A549 (cell line): ENCODE results near the gene IPO9. TPM values are rescaled to one million over a fixed set of nuclear protein-coding genes. Genes with fewer than 3 reads are reported as not detected.

Experiments
- ATAC-seq, 2 experiments: fragments of 200-7000 bp in 1 of 2; fragments of >200 bp in 1 of 2; cut with Nextera tagmentation in 1 of 2; cut with Tn5 transposase in 1 of 2; 3 replicates each; pipeline versions ENCODE4 v1.8.0 to v1.9.1; 2018 to 2020; ENCODE audit warnings: mild to moderate bottlenecking in 1 of 2, moderate library complexity in 1 of 2
- CTCF ChIA-PET: fragments of 300-600 bp; sonication (Branson Sonifier 250); formaldehyde crosslinking; extraction: SDS; loops from one replicate; lab custom pipeline; 2021; ENCODE audit warnings: antibody characterized with exemption, inconsistent platforms; lab: Yijun Ruan, JAX
- POLR2A ChIA-PET: fragments of 350-600 bp; formaldehyde crosslinking; extraction: SDS; loops from one replicate; lab custom pipeline; 2021; ENCODE audit warnings: antibody characterized with exemption, inconsistent platforms; lab: Yijun Ruan, JAX
- DNase-seq, 2 experiments: peaks; one replicate each; pipeline versions ENCODE4 v3.0.0 to v3.0.0-alpha.2; 2011 to 2016; ENCODE audit warnings: low read depth in 1 of 2, low spot score in 1 of 2
- FAIRE-seq: peaks from 2 replicates; lab custom pipeline; 2011; peaks lifted over from hg19 to GRCh38; lab: Jason Lieb, UNC
- H3K27ac ChIP-seq, 2 experiments: fragments of >200 bp; sonication (Bioruptor Twin); formaldehyde crosslinking; 3 replicates each; pipeline ENCODE4 v1.5.1; 2016 to 2017
- H3K4me1 ChIP-seq: fragments of >200 bp; sonication (Bioruptor Twin); formaldehyde crosslinking; 3 replicates; pipeline ENCODE4 v1.6.1; 2016
- H3K4me2 ChIP-seq: fragments of >200 bp; sonication (Bioruptor Twin); formaldehyde crosslinking; 3 replicates; pipeline ENCODE4 v1.6.1; 2016
- H3K4me3 ChIP-seq: fragments of >200 bp; sonication (Bioruptor Twin); formaldehyde crosslinking; 3 replicates; pipeline ENCODE4 v1.5.1; 2016
- H3K9me3 ChIP-seq: fragments of >200 bp; sonication (Bioruptor Twin); formaldehyde crosslinking; 3 replicates; pipeline ENCODE4 v1.6.1; 2016
- BCL3 ChIP-seq: fragments of >200 bp; sonication (Bioruptor Twin); formaldehyde crosslinking; IDR thresholded peaks from 3 replicates; pipeline ENCODE4 v1.6.1; 2016
- BHLHE40 ChIP-seq: IDR thresholded peaks from 2 replicates; pipeline ENCODE4 v1.6.1; 2012; ENCODE audit warnings: low read depth, low read length, inconsistent platforms
- CHD4 ChIP-seq: fragments of 200-600 bp; sonication (generic); IDR thresholded peaks from 2 replicates; pipeline ENCODE4 v1.6.1; 2016; ENCODE audit warnings: antibody characterized with exemption, mild to moderate bottlenecking, borderline replicate concordance
- E2F6 ChIP-seq: IDR thresholded peaks from 2 replicates; pipeline ENCODE4 v1.6.1; 2012; ENCODE audit warnings: low read depth, borderline replicate concordance
- EP300 ChIP-seq, 2 experiments: fragments of >200 bp; sonication (Bioruptor Twin); formaldehyde crosslinking; IDR thresholded peaks; 2 replicates in 1 of 2; 3 replicates in 1 of 2; pipeline ENCODE4 v1.6.1; 2016 to 2017
- FOSL2 ChIP-seq, 2 experiments: fragments of 450-650 bp in 1 of 2; fragments of >200 bp in 1 of 2; sonication (Bioruptor Twin) in 1 of 2; formaldehyde crosslinking; IDR thresholded peaks; 2 replicates each; pipeline versions ENCODE4 v1.5.0 to v1.6.1; 2016 to 2020; ENCODE audit warnings: mild to moderate bottlenecking in 1 of 2, moderate library complexity in 1 of 2
- GATA3 ChIP-seq: IDR thresholded peaks from 2 replicates; pipeline ENCODE4 v1.6.1; 2012; ENCODE audit warnings: borderline replicate concordance
- HMGXB4 ChIP-seq: fragments of 250-450 bp; sonication (Bioruptor Pico); IDR thresholded peaks from 2 replicates; pipeline ENCODE4 v1.5.0; 2021; ENCODE audit warnings: mild to moderate bottlenecking, moderate library complexity, borderline replicate concordance
- HOXA7 ChIP-seq: fragments of 250-450 bp; sonication (Bioruptor Pico); IDR thresholded peaks from 2 replicates; pipeline ENCODE4 v1.5.0; 2020; ENCODE audit warnings: mild to moderate bottlenecking, moderate library complexity
- HOXB5 ChIP-seq: fragments of 250-450 bp; sonication (Bioruptor Pico); IDR thresholded peaks from 2 replicates; pipeline ENCODE4 v1.5.0; 2020; ENCODE audit warnings: mild to moderate bottlenecking, moderate library complexity
- KDM1A ChIP-seq: fragments of 200-600 bp; sonication (generic); IDR thresholded peaks from 2 replicates; pipeline ENCODE4 v1.6.1; 2016; ENCODE audit warnings: low read depth, mild to moderate bottlenecking
- KDM5A ChIP-seq: fragments of 200-600 bp; sonication (generic); IDR thresholded peaks from 2 replicates; pipeline ENCODE4 v1.6.1; 2016; ENCODE audit warnings: antibody characterized with exemption, mild to moderate bottlenecking
- MAFK ChIP-seq: fragments of 450-650 bp; IDR thresholded peaks from 2 replicates; pipeline ENCODE4 v1.6.1; 2014; ENCODE audit not compliant: partially characterized antibody
- NFE2L2 ChIP-seq: fragments of 150-350 bp; conservative IDR thresholded peaks from 2 replicates; pipeline ENCODE4 v1.6.1; 2014; ENCODE audit warnings: low read length
- NR3C1 ChIP-seq: fragments of >200 bp; sonication (Bioruptor Twin); formaldehyde crosslinking; IDR thresholded peaks from 3 replicates; pipeline ENCODE4 v1.6.1; 2017
- PBX3 ChIP-seq: IDR thresholded peaks from 2 replicates; pipeline ENCODE4 v1.6.1; 2012
- POLR2AphosphoS2 ChIP-seq: conservative IDR thresholded peaks from 2 replicates; pipeline ENCODE4 v1.6.1; 2012; ENCODE audit warnings: low read length, improper control_type of control experiment, inconsistent platforms
- RARB ChIP-seq: fragments of 250-450 bp; sonication (Bioruptor Pico); IDR thresholded peaks from 2 replicates; pipeline ENCODE4 v1.8.0; 2021; ENCODE audit warnings: mild to moderate bottlenecking, moderate library complexity
- TFCP2L1 ChIP-seq: fragments of 250-450 bp; sonication (Bioruptor Pico); IDR thresholded peaks from 2 replicates; pipeline ENCODE4 v1.5.0; 2021; ENCODE audit warnings: mild to moderate bottlenecking
- TP53 ChIP-seq: fragments of 250-450 bp; sonication (Bioruptor Pico); IDR thresholded peaks from 2 replicates; pipeline ENCODE4 v1.5.0; 2021; ENCODE audit warnings: mild to moderate bottlenecking, moderate library complexity
- ZC3H11A ChIP-seq: fragments of 450-650 bp; IDR thresholded peaks from 2 replicates; pipeline ENCODE4 v1.6.1; 2014; ENCODE audit warnings: antibody characterized with exemption, mild to moderate bottlenecking
- WGBS: methylation state at CpG from one replicate; pipeline ENCODE4 v1.1.6; 2017; ENCODE audit errors: missing lambda C conversion rate; 5-methylcytosine and 5-hydroxymethylcytosine counted together
- polyA plus RNA-seq, 4 experiments: library from polyadenylated mRNA; depleted of rRNA in 3 of 4; stranded (reverse); fragments of >200 nt; fragmentation: RNase III in 1 of 4; extraction: RNeasy Plus Mini Kit Qiagen cat#74134 plus additional on column Dnase treatment in 1 of 4; gene quantifications; 2 replicates in 3 of 4; 3 replicates in 1 of 4; pipeline ENCODE4 v1.2.3, GENCODE V29; 2011 to 2017

The IPO9 gene
- polyA plus RNA-seq, 2 of the 4 experiments (the other 2 are of a cell fraction): 40.1 to 77.5 TPM

GRCh38 chr1:201828820-201829774, at the start of gene IPO9 (continued):
- no peak for TF ChIP-seq TP53 (CRISPR knock-in tag)
- TF ChIP-seq PBX3: peak; percentile 80
- no peak for TF ChIP-seq NR3C1
- no peak for TF ChIP-seq POLR2AphosphoS2
- no peak for TF ChIP-seq GATA3
- peak; percentile 88; the same call in 2 of the 3 replicates for TF ChIP-seq BCL3
- no peak for TF ChIP-seq CHD4
- TF ChIP-seq HOXB5 (CRISPR knock-in tag): no peak
- 0 out of 2 replicates have a peak, but pooled peaks have one; percentile 28 for TF ChIP-seq KDM1A
- TF ChIP-seq BHLHE40: no peak

- no peak for ATAC-seq
- Histone ChIP-seq H3K4me3 (no peak overlapping the region), H3K9me3 (no peaks in the 10 kb centered on the region), H3K4me2 (no peak overlapping the region), H3K27ac (no peak overlapping the region), H3K4me1 (peaks cover 13% of the 10 kb centered on the region; the same call in 2 of the 3 replicates)
- TF ChIP-seq NR3C1 (no peak), HMGXB4 (CRISPR knock-in tag) (no peak), HOXA7 (CRISPR knock-in tag) (no peak), EP300 (IDR thresholded peaks at IDR 0.05) (no peak), ZC3H11A (no peak), E2F6 (no peak), BHLHE40 (no peak), KDM5A (no peak), POLR2AphosphoS2 (no peak), TFCP2L1 (CRISPR knock-in tag) (no peak), KDM1A (no peak), FOSL2 (IDR thresholded peaks at IDR 0.05) (no peak), FOSL2 (CRISPR knock-in tag; IDR thresholded peaks at IDR 0.05) (no peak), MAFK (no peak), RARB (CRISPR knock-in tag) (no peak), NFE2L2 (no peak), HOXB5 (CRISPR knock-in tag) (no peak)
- DNase-seq: no peak
- CTCF ChIA-PET: interaction anchor here (1.0 to 24.4 kb wide), 5 partner anchors 12 to 220 kb away, joined by 3 to 903 read pairs (median 10); no protein-coding TSS in a partner anchor
- FAIRE-seq: no peak
- POLR2A ChIA-PET: no interaction called here
- 86% methylated on average over 6 of the region's 6 CpGs for whole genome bisulfite sequencing
Measured at GRCh38 chr1:201779351-201779880, 49.5 kb upstream of the IPO9 start.
